GM18519 (cell line): Measurements from ENCODE around the gene ASB11.
A peak's percentile ranks its signal among the peaks of the same experiment; 100 is the strongest.

Source experiments
- ATAC-seq: cut with Tn5 transposase; IDR thresholded peaks from one replicate; pipeline ENCODE4 v1.9.1; 2021; ENCODE audit warnings: mild to moderate bottlenecking, moderate library complexity; ENCODE audit not compliant: unreplicated experiment, low FRiP score

Gene ASB11, protein sequence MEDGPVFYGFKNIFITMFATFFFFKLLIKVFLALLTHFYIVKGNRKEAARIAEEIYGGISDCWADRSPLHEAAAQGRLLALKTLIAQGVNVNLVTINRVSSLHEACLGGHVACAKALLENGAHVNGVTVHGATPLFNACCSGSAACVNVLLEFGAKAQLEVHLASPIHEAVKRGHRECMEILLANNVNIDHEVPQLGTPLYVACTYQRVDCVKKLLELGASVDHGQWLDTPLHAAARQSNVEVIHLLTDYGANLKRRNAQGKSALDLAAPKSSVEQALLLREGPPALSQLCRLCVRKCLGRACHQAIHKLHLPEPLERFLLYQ

GRCh38 chrX:15315509-15315908 lies at the start of gene ASB11:
ASB11 (minus strand) TSS chrX:15315640; CDS start chrX:15315605, 35 bp downstream.
- ATAC-seq: no peak

DNA sequence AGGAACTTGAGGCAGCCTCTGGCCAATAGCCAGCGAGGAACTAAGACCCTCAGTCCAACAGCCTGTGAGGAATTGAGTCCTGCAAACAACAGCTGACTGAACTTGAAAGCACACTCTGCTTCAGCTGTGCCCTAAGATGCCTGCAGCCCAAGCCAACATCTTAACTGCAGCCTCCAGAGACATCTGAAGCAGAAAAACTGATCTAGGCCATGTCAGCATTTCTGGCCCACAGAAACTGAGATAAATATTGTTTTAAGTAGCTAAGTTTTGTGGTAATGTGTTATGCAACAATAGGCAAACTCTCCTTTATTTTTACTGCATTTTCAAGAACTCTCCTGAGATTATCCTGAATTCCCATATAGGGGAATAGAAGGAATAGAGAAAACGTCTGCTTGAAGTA lies 44.3 kb upstream of the ASB11 start:
- no peak for ATAC-seq

- ATAC-seq: peak; percentile 77
These were observed 43.1 kb upstream of the ASB11 start for GRCh38 chrX:15358533-15358932.

- ATAC-seq: no peak
These were observed 41.0 kb upstream of the ASB11 start for GRCh38 chrX:15356444-15356843.

- ATAC-seq: no peak
These were observed 35.0 kb upstream of the ASB11 start for GRCh38 chrX:15350329-15350996.

- ATAC-seq: no peak
These were observed 33.6 kb upstream of the ASB11 start for GRCh38 chrX:15349046-15349445.

GRCh38 chrX:15345976-15346375 lies 30.5 kb upstream of the ASB11 start:
- ATAC-seq: no peak

DNA sequence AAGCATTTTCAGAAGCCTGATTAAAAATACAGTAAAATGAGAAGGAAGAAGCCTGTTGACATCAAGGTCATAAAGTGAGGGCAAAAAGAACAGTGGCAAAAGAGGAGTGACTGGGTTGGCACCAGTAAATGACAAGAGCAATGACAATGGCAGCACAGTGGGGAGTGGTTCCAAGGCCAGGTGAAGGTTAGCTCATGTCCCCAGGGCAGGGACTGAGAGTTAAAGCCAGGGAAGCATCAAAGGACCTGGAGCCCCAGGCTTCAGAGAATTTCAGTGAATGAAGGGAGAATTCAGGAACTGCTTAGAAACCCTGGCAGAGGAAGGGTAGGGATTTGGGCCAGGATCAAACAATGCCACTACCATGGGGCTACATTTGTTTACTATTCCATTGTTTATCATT lies 28.7 kb upstream of the ASB11 start:
- ATAC-seq: no peak

GRCh38 chrX:15343075-15343476 lies 27.6 kb upstream of the ASB11 start:
- no peak for ATAC-seq

DNA sequence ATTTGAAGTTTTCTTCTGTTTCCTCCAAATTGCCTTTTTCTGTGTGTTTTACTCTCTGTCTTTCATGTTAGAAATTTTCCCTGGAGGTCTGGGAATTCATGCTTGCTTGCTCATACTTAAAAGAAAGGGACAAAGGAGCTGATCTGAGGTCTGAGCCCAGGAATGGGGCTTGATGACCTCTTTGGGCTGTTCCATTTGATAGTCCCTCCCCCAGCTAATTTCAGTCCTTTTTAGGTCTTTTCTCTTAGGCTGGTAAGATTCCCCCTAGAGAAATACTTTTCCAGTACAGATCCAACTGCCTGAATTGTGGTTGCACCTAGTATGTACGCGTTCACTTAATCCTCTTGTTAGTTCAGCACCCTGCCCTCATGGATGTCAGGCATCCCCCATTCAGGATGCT lies 25.4 kb upstream of the ASB11 start:
- ATAC-seq: no peak

DNA sequence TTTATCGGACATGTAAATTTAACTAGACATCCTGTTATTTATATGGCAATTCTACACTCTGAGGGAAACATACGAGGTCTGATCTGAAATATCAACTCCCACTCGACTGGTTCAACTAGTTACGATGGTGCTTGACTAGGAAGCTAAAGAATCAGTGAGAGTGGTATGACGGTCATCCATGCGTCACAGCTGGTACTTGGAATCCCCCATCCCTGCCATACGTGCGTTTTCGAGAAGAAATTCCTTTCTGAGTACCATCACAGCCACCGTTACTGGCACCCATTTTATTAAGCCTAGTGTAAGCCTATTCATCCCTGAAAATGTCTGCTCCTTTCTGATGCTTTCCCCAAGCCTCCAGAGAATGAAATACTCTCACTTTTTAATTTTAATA lies 20.6 kb upstream of the ASB11 start:
- ATAC-seq: no peak

GRCh38 chrX:15335135-15336022 lies 19.9 kb upstream of the ASB11 start, which contains the start of gene PIGA:
PIGA (minus strand) TSS chrX:15335523; CDS start chrX:15331930, 3,593 bp downstream.
- ATAC-seq: peak; percentile 98

DNA sequence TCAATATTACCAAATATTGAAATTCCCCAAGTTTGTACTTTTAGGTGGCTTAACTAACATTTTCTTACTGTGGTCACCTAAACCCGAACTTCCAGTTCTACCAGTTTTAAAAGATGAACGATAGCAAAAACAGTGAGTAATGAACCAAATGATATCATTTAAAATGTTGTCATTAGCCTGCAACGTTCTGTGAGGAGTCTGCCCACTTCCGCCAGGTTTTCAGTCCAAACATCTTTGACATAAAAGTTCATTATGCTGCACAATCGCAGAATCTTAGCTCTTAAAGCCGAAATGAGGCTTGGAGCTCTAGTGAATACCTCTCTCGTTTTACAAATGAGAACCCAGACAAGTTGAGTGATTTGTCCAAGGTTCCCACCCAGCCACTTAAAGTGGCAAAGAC lies 19.1 kb upstream of the ASB11 start:
- ATAC-seq: no peak

- no peak for ATAC-seq
These were observed 13.4 kb upstream of the ASB11 start for GRCh38 chrX:15328821-15329220.

DNA sequence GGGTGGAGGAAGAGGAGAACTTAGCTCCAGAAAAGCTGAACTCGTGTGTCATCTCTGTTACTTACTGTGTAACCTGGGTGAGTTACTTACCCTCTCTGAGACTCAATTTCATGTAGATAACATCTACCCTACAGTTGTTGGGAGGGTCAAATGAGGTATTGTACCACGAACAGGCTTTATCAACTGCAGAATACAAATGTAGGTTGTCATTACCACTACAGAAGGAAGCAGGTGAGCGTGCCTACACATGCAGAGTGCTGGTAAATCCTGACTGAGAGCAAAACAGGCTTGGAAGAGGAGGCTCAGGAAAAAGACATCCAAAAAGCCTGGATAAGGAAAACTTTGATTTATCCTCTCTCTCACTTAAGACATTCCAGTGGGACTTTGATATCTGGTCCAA lies 12.7 kb upstream of the ASB11 start:
- no peak for ATAC-seq

DNA sequence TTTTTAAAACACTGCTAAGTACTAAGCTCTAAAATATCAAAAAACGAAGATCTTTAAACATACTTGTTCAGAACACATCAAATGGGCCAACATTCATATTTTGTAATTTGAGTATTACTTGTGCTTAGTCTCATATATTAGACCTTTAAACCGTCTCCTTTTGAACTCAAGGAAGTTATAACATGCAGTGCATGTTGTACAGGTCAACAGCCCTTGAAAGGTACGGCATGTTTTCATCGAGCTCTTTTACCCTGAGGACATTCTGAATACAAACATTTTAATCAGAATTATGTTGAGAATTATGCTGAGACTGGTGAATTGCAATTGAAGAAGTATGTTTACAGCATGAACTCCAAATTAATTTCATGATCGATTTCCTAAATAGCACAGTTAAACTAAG lies 7.0 kb upstream of the ASB11 start:
- no peak for ATAC-seq

DNA sequence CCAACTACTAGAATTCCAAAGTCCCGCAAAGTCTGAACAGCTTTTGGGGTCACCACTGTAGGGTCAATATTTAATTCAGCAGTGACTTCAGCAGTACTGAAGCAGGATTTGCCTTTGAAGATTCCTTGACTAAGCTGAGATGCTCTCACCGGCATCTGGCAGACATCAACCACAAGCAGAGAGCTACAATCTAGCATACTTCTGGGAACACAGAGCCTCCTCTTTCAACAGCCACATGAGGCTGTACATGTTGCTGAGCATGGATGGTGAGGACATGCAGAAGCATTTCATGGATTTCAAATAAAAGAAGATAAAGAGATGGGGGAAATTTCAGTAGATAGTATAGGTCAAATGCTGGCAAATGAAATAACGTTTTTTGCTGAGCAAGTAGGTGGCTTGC lies 6.6 kb upstream of the ASB11 start:
- no peak for ATAC-seq

- ATAC-seq: no peak
These were observed 6.0 kb upstream of the ASB11 start for GRCh38 chrX:15321447-15321846.

DNA sequence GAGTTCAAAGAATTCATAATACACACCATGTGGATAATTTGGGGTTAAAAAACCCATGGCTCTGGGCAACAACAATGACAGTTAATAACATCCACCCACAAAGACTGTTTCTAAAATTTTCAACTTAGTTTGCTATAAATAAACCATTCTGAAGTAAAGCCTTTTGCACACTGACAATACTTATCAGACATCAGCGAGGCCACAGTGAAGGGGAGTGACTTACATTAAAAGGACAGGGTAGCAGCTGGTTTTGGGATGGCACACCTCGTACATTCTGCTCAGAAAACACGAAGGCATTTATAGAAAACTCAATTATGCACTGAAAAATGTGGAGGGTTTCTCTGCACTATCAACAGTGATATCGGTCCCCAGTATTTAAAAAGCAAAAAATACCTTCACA lies 4.9 kb upstream of the ASB11 start:
- no peak for ATAC-seq

DNA sequence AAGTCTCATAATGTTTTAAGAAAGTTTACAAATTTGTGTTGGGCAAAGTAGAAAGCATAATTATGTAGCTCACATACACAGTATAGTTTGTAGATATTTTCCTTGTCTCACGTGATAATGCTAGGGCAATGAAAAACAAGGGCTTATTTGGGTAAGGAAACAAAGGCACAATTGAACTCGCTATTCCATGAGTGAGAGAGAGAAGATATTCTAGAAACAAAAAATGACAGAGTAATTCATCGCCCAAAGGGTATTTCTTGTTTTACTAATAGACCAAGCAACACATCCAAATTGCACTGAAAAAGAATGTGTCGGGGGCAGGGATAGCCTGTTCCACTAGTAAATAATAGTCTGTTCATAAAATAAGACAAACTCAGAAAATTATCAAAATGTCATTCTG lies 3.6 kb upstream of the ASB11 start:
- no peak for ATAC-seq

GRCh38 chrX:15314472-15314871 lies 968 bp downstream of the ASB11 start:
- no peak for ATAC-seq
